Prostate gland (tissue), 2 donors: ENCODE measurements around the gene CD46. TPM values are rescaled to one million over a fixed set of nuclear protein-coding genes. Genes with fewer than 3 reads are reported as not detected.
A peak's percentile ranks its signal among the peaks of the same experiment; 100 is the strongest.

Experiments
- DNase-seq: peaks from one replicate; pipeline ENCODE4 v3.0.0-alpha.2; 2019; ENCODE audit warnings: low spot score
- H3K27ac ChIP-seq, 2 donors: fragments of 200-600 bp; sonication (generic); 2 replicates each; pipeline ENCODE4 v1.5.1; 2017 to 2019
- H3K27me3 ChIP-seq: fragments of 200-600 bp; sonication (generic); replicated peaks from 2 replicates; pipeline ENCODE4 v1.5.1; 2019; ENCODE audit not compliant: insufficient read depth
- H3K36me3 ChIP-seq, 2 donors: fragments of 200-600 bp; sonication (generic); 1 replicate in 1 of 2; 2 replicates in 1 of 2; pipeline versions ENCODE4 v1.5.1 to v1.8.1; 2017 to 2019
- H3K4me1 ChIP-seq: fragments of 200-600 bp; sonication (generic); replicated peaks from 2 replicates; pipeline ENCODE4 v1.5.1; 2019
- H3K4me3 ChIP-seq, 2 donors: fragments of 200-600 bp; sonication (generic); 2 replicates each; pipeline ENCODE4 v1.5.1; 2017 to 2019
- H3K9me3 ChIP-seq: fragments of 200-600 bp; sonication (generic); 2 replicates; pipeline ENCODE4 v1.5.1; 2017
- CTCF ChIP-seq, 4 experiments: fragments of 200-600 bp in 2 of 4; fragments of 450-650 bp in 2 of 4; sonication (generic) in 2 of 4; IDR thresholded peaks; 1 replicate in 3 of 4; 2 replicates in 1 of 4; pipeline ENCODE4 v1.5.1; 2016 to 2019; ENCODE audit warnings: antibody characterized with exemption in 4 of 4, mild to moderate bottlenecking in 2 of 4, moderate library complexity in 2 of 4
- POLR2A ChIP-seq: fragments of 450-650 bp; IDR thresholded peaks from one replicate; pipeline ENCODE4 v1.6.1; 2016; ENCODE audit warnings: antibody characterized with exemption, mild to moderate bottlenecking
- POLR2AphosphoS5 ChIP-seq: sonication (generic); formaldehyde crosslinking; IDR thresholded peaks from one replicate; pipeline ENCODE4 v1.6.1; 2017; ENCODE audit warnings: antibody characterized with exemption
- WGBS: methylation state at CpG from one replicate; pipeline ENCODE4 v1.1.5; 2018; 5-methylcytosine and 5-hydroxymethylcytosine counted together
- intact Hi-C: fragments of 100-400 bp; cut with DNase I; formaldehyde crosslinking; loops from one replicate; pipeline ENCODE4 v1.14.2; 2022
- total RNA-seq, 2 donors: library from RNA; depleted of rRNA; stranded (reverse); fragments of >200 nt; gene quantifications; one replicate each; pipeline ENCODE4 v1.1.0, GENCODE V29; 2016

Gene CD46
- total RNA-seq, 2 donors from 2014 or later, result 173 to 327 TPM

DNA sequence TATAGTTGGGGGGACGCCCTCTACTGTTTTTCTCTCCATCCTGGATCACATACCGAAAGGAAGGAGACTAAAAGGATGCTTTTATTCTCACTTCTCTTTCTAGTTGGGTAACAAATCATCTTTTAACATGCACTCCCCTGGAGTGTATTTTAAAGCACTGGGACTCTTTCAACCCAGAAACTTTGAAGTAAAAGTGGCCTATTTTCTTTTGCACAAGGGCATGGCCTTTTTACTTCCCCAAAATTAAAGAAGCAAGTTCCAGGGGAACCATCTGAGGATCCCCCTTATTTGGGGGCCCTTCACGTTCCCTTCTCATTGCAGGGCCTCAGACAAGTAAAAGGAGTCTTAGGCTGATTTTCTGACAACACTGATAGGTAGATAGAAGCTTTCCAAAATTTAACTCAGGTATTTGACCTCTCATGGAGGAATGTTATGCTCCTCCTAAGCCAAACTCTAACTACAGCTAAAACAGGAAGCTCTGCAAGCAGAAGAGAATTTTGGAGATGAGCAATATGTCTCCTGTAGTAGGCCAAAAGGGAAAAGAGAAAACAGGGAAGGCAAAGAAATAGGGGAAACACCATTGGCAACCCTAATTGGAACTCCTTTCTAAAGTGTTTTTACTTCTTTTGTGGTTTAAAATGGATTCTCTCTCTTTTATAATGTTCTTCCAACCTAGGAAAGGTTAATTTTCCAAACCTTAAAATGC is 8.9 kb upstream of the CD46 start:
- DNase-seq, result no peak
- no peak overlapping the region for H3K27ac ChIP-seq
- no peaks in the 10 kb centered on the region for H3K36me3 ChIP-seq
- H3K9me3 ChIP-seq, result no peaks in the 10 kb centered on the region
- TF ChIP-seq POLR2AphosphoS5 (no peak), POLR2A (no peak), CTCF (IDR thresholded peaks at IDR 0.05) (no peak)
- H3K4me1 ChIP-seq, result peaks cover 1% of the 10 kb centered on the region
- H3K27me3 ChIP-seq, result no peaks in the 10 kb centered on the region
- H3K4me3 ChIP-seq, result no peak overlapping the region
- intact Hi-C loops, result no loop called here
- WGBS, result 79% methylated on average over 3 of the region's 3 CpGs

DNA sequence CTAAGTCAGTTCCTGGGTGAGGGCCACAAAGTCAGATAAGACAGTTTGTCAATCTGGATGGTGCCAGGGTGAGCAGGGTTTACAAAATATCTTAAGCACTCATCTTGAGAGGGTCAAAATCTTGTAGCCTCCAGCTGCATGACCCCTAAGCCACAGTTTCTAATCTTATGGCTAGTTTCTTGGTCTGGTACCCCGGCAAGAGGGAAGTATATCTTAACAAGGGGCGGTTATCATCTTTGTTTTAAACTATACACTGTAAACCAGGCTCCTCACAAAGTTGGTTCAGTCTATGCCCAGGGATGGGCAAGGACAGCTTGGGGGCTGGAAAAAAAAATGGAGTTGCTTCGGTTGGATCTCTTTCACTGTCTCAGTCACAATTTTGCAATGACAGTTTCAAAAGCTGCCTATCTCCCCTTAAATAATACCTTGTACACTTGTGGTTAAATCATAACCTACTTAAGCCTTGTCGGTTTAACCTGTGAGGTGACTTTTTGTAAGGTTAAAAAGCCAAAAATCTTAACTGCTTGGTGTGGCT is 7.8 kb upstream of the CD46 start:
- Histone ChIP-seq H3K9me3 (no peaks in the 10 kb centered on the region), H3K4me3 (no peak overlapping the region), H3K27ac (no peak overlapping the region), H3K27me3 (no peaks in the 10 kb centered on the region), H3K4me1 (peaks cover 4% of the 10 kb centered on the region), H3K36me3 (no peaks in the 10 kb centered on the region)
- no peak for TF ChIP-seq POLR2A
- WGBS, result 93% methylated on average over 4 of the region's 4 CpGs
- intact Hi-C loops, result no loop called here
- DNase-seq, result no peak

GRCh38 chr1:207745285-207745684 is 6.6 kb upstream of the CD46 start:
- Histone ChIP-seq H3K4me3 (no peak overlapping the region), H3K4me1 (peaks cover 4% of the 10 kb centered on the region), H3K36me3 (no peaks in the 10 kb centered on the region), H3K27ac (no peak overlapping the region), H3K27me3 (no peaks in the 10 kb centered on the region), H3K9me3 (no peaks in the 10 kb centered on the region)
- intact Hi-C loops, result no loop called here
- WGBS, result 81% methylated on average over 1 of the region's 1 CpG
- DNase-seq, result no peak
- TF ChIP-seq POLR2A (no peak), POLR2AphosphoS5 (no peak), CTCF (IDR thresholded peaks at IDR 0.05) (no peak)

- no peak for DNase-seq
- no peaks in the 10 kb centered on the region for H3K9me3 ChIP-seq
- WGBS, result 56% methylated on average over 6 of the region's 6 CpGs
- H3K27me3 ChIP-seq, result no peaks in the 10 kb centered on the region
- intact Hi-C loops, result no loop called here
- H3K4me1 ChIP-seq, result peaks cover 4% of the 10 kb centered on the region
- TF ChIP-seq POLR2AphosphoS5 (no peak), CTCF (IDR thresholded peaks at IDR 0.05) (no peak)
- H3K4me3 ChIP-seq, result no peak overlapping the region
- no peak overlapping the region for H3K27ac ChIP-seq
- H3K36me3 ChIP-seq, result no peaks in the 10 kb centered on the region
Measured at GRCh38 chr1:207745839-207746767, 5.8 kb upstream of the CD46 start.

GRCh38 chr1:207747627-207748492 is 4.0 kb upstream of the CD46 start:
- Histone ChIP-seq H3K27ac (peak overlapping the region; percentile 46 to 56), H3K36me3 (no peaks in the 10 kb centered on the region), H3K9me3 (no peaks in the 10 kb centered on the region), H3K4me1 (peaks cover 4% of the 10 kb centered on the region), H3K27me3 (no peaks in the 10 kb centered on the region), H3K4me3 (no peak overlapping the region)
- DNase-seq, result no peak
- intact Hi-C loops, result no loop called here
- TF ChIP-seq POLR2AphosphoS5 (no peak), POLR2A (no peak), CTCF (IDR thresholded peaks at IDR 0.05) (no peak)
- 88% methylated on average over 15 of the region's 15 CpGs for WGBS
